Inflammatory macrophage treated with lipopolysaccharide for 4 hours (primary cell): ENCODE measurements around the gene DPH7.
"Not testable (repeated sequence)": the region's sequence is repeated elsewhere in the genome, so short reads cannot be mapped to it uniquely, and the experiment has no call there.

Source experiments
- DNase-seq: peaks from one replicate; pipeline ENCODE4 v3.0.0-alpha.2; 2020

The DPH7 gene

GRCh38 chr9:137606005-137606621 lies 27.4 kb upstream of the DPH7 start:
- DNase-seq: no peak

- DNase-seq: peak; percentile 91
Measured at GRCh38 chr9:137605121-137606004, 26.6 kb upstream of the DPH7 start, which contains the start of gene ARRDC1. Gene ARRDC1 (plus strand): TSS chr9:137605686. CDS start chr9:137605718, 32 bp downstream.

- no peak for DNase-seq
Measured at GRCh38 chr9:137604345-137605086, 25.8 kb upstream of the DPH7 start.

GRCh38 chr9:137603879-137604278 lies 25.2 kb upstream of the DPH7 start:
- no peak for DNase-seq

- DNase-seq: peak; percentile 51
Measured at GRCh38 chr9:137602661-137603060, 23.9 kb upstream of the DPH7 start.

- DNase-seq: no peak
Measured at GRCh38 chr9:137598943-137599342, 20.2 kb upstream of the DPH7 start.

GRCh38 chr9:137596577-137596976 lies 17.9 kb upstream of the DPH7 start:
- not testable (repeated sequence) for DNase-seq

GRCh38 chr9:137593176-137593575 lies 14.5 kb upstream of the DPH7 start:
- DNase-seq: no peak

- peak; percentile 18 for DNase-seq
Measured at GRCh38 chr9:137592767-137593166, 14.0 kb upstream of the DPH7 start.

- DNase-seq: peak; percentile 92
Measured at GRCh38 chr9:137590469-137591383, 12.0 kb upstream of the DPH7 start, which contains the start of gene ZMYND19. Gene ZMYND19 (minus strand): TSS chr9:137590512. CDS start chr9:137590263, 249 bp downstream.

- DNase-seq: no peak
Measured at GRCh38 chr9:137590123-137590468, 11.4 kb upstream of the DPH7 start.

GRCh38 chr9:137589441-137590122 lies 10.9 kb upstream of the DPH7 start:
- DNase-seq: peak; percentile 27

GRCh38 chr9:137588891-137589290 lies 10.2 kb upstream of the DPH7 start:
- DNase-seq: no peak

GRCh38 chr9:137588311-137588710 lies 9.6 kb upstream of the DPH7 start:
- DNase-seq: no peak

- DNase-seq: no peak
Measured at GRCh38 chr9:137586854-137587253, 8.1 kb upstream of the DPH7 start.

- no peak for DNase-seq
Measured at GRCh38 chr9:137583957-137584356, 5.2 kb upstream of the DPH7 start.

GRCh38 chr9:137583347-137583746 lies 4.6 kb upstream of the DPH7 start:
- DNase-seq: no peak

- peak; percentile 31 for DNase-seq
Measured at GRCh38 chr9:137582286-137582860, 3.6 kb upstream of the DPH7 start.

GRCh38 chr9:137581361-137582285 lies 2.9 kb upstream of the DPH7 start:
- no peak for DNase-seq

- DNase-seq: no peak
Measured at GRCh38 chr9:137580954-137581322, 2.2 kb upstream of the DPH7 start.
